Activated naive CD4-positive, alpha-beta T cell treated with anti-CD3 and anti-CD28 coated beads for 36 hours (primary cell): ENCODE results near the gene SLC4A8. TPM values are rescaled to one million over a fixed set of nuclear protein-coding genes. Genes with fewer than 3 reads are reported as not detected.
"Not testable (repeated sequence)": the region's sequence is repeated elsewhere in the genome, so short reads cannot be mapped to it uniquely, and the experiment has no call there.

ENCODE experiments used
- CTCF ChIA-PET: fragments of 350-600 bp; sonication (Branson Sonifier 250); formaldehyde crosslinking; loops from one replicate; lab custom pipeline; 2021; ENCODE audit warnings: antibody characterized with exemption; lab: Charles Lee
- DNase-seq: peaks from one replicate; pipeline ENCODE4 v3.0.0-alpha.2; 2020
- H3K27ac Mint-ChIP-seq: one replicate; pipeline ENCODE4 v1.8.0; 2021; ENCODE audit warnings: mild to moderate bottlenecking, mixed read lengths
- H3K27me3 Mint-ChIP-seq: one replicate; pipeline ENCODE4 v1.8.0; 2021; ENCODE audit warnings: low read depth, mixed read lengths
- H3K36me3 Mint-ChIP-seq: one replicate; pipeline ENCODE4 v1.8.0; 2021; ENCODE audit warnings: low read depth, mixed read lengths
- H3K4me1 Mint-ChIP-seq: one replicate; pipeline ENCODE4 v1.8.0; 2021; ENCODE audit warnings: low read depth, mixed read lengths
- H3K4me3 Mint-ChIP-seq: one replicate; pipeline ENCODE4 v1.8.0; 2021; ENCODE audit warnings: mild to moderate bottlenecking, moderate library complexity, mixed read lengths
- H3K9me3 Mint-ChIP-seq: one replicate; pipeline ENCODE4 v1.8.0; 2021; ENCODE audit warnings: mixed read lengths
- intact Hi-C: fragments of 100-400 bp; cut with micrococcal nuclease; formaldehyde crosslinking; loops from one replicate; pipeline ENCODE4 v1.15.1; 2023
- total RNA-seq, 2 experiments: library from RNA; stranded (reverse); gene quantifications; one replicate each; pipeline ENCODE4 v1.2.3, GENCODE V29; 2021

Gene SLC4A8
- total RNA-seq, 2 experiments from 2014 or later = 0.89 to 1.8 TPM

DNA sequence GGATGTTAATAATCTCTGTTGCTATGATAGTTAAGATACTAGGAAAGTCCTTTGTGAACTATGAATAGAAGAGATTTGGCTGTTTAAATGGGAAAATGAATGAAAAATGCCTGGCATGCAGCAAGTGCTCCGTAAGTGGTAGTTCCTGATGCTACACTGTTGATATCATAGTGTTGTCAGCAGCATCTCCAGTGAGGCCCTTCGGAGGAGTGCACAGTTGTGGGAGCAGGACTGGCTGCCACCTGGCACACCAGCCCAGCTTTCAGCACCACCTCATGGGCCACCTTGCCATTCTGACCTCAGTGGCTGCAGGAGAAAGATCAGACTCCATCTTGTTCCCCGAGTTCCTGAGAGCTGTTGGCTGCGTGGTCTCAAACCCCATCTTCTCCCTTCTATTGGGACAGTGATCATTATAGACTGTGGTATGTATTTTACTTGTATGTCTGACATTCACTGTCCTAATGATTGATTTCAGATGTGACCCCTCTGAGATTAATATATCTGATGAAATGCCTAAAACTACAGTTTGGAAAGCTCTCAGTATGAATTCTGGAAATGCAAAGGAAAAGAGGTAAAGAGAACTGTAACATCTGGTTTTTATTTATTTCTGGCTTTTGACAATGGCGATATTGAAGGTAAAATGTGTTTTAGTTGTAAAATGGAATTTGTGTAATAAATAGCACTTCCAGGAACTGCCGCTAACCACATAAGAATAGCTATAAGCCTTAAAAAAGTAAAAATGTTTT, 80.9 kb downstream of the SLC4A8 start:
- Mint-ChIP-seq H3K36me3 (no peaks in the 10 kb centered on the region), H3K9me3 (no peaks in the 10 kb centered on the region), H3K4me3 (no peak overlapping the region), H3K27me3 (no peaks in the 10 kb centered on the region), H3K27ac (no peak overlapping the region), H3K4me1 (no peaks in the 10 kb centered on the region)
- CTCF ChIA-PET = no interaction called here
- intact Hi-C loops = no loop called here
- DNase-seq = no peak

DNA sequence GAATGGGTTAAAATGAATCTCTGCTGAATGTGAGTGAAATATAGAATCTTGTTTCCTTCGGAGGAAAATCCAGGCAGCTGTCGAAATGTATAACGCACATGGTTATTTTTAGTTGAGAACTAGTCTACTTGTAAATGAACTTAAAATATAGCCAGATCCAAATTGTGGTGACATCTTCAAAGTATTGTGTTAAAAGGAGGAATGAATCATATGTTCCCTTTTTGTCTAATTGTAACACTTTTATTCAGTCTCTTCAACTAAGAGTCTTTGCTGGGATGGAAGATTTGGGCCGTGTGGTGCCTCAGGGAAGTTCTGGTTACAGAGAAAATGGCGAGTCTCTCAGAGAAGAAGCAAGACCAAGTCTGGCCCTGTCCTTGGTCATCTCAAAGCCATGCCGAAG, 82.5 kb downstream of the SLC4A8 start:
- H3K36me3 Mint-ChIP-seq = no peaks in the 10 kb centered on the region

DNA sequence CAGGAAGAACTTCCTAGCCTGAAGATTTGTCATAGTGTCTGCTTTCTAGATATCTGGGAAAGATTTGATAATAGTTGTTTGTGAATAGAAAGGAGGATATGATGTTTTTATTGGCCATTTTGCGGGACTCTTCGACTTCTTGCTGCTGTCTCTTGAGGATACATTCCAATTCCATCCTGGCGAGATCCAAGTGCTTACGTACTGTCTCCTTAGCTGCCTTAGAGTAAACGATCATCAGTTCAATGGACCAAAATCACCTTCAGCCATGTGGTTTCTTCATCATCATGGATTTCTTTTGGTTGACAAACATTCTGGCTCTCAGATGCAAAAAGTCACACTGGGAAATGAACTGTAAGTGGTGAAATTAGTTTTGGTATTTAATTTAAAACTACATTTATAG, 83.7 kb downstream of the SLC4A8 start:
- intact Hi-C loops = no loop called here
- CTCF ChIA-PET = no interaction called here
- Mint-ChIP-seq H3K9me3 (no peaks in the 10 kb centered on the region), H3K4me1 (no peaks in the 10 kb centered on the region), H3K27me3 (no peaks in the 10 kb centered on the region), H3K27ac (no peak overlapping the region), H3K36me3 (no peaks in the 10 kb centered on the region), H3K4me3 (no peak overlapping the region)
- DNase-seq = no peak

More for the DNA sequence above, 82.5 kb downstream of the SLC4A8 start:
- no peak overlapping the region for H3K4me3 Mint-ChIP-seq
- no peaks in the 10 kb centered on the region for H3K9me3 Mint-ChIP-seq
- H3K27me3 Mint-ChIP-seq = no peaks in the 10 kb centered on the region
- H3K27ac Mint-ChIP-seq = no peak overlapping the region
- intact Hi-C loops = no loop called here
- CTCF ChIA-PET = interaction anchor here (0.6 kb wide), 1 partner anchor 187 kb away, joined by 3 read pairs; no protein-coding TSS in a partner anchor
- H3K4me1 Mint-ChIP-seq = no peaks in the 10 kb centered on the region
- DNase-seq = no peak

DNA sequence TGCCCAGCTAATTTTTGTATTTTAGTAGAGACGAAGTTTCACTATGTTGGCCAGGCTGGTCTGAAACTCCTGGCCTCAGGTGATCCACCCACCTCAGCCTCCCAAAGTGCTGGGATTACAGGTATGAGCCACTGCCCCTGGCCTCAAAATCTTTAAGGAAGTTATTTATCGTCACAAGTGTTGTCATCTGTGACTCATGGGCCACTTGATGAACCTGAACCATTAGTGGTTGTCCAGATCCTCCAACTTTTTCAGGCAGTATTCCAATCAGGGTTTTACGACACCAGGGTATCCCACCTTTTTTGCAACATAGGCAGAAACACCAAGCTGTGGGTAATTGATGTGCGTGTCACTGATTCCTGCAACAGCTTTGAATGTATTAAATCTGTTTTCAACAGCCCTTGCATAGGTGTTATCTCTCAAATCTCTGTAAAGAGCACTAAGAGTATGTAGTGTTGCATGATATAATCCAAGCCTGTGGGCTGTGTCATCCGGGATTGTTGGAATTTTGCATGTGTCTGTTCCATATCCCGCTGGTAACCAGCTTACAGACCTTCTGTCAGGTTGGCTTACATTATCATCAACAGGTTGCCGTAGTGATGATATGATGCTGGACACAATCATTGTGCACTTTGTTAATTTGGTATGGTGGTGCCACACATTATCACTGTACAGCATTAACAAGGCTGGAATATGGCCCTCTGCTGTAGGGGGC, 87.1 kb downstream of the SLC4A8 start:
- Mint-ChIP-seq H3K4me1 (no peaks in the 10 kb centered on the region), H3K4me3 (no peak overlapping the region), H3K9me3 (no peaks in the 10 kb centered on the region), H3K36me3 (no peaks in the 10 kb centered on the region), H3K27ac (no peak overlapping the region), H3K27me3 (no peaks in the 10 kb centered on the region)
- intact Hi-C loops = no loop called here
- DNase-seq = no peak
- CTCF ChIA-PET = interaction anchor here (1.0 kb wide), 1 partner anchor 30 kb away, joined by 4 read pairs; no protein-coding TSS in a partner anchor

GRCh38 chr12:51512438-51512837, 87.8 kb downstream of the SLC4A8 start:
- intact Hi-C loops = no loop called here
- Mint-ChIP-seq H3K9me3 (no peaks in the 10 kb centered on the region), H3K4me1 (no peaks in the 10 kb centered on the region), H3K27me3 (no peaks in the 10 kb centered on the region), H3K27ac (no peak overlapping the region), H3K4me3 (no peak overlapping the region), H3K36me3 (no peaks in the 10 kb centered on the region)
- DNase-seq = no peak
- CTCF ChIA-PET = no interaction called here

- DNase-seq, CTCF ChIA-PET, intact Hi-C loops, H3K27ac Mint-ChIP-seq, H3K9me3 Mint-ChIP-seq, H3K4me1 Mint-ChIP-seq, H3K4me3 Mint-ChIP-seq, H3K36me3 Mint-ChIP-seq, H3K27me3 Mint-ChIP-seq: not testable (repeated sequence)
Observed at GRCh38 chr12:51515037-51515436, 90.4 kb downstream of the SLC4A8 start.

- intact Hi-C loops = no loop called here
- H3K27me3 Mint-ChIP-seq = no peaks in the 10 kb centered on the region
- no peaks in the 10 kb centered on the region for H3K4me1 Mint-ChIP-seq
- DNase-seq = no peak
- H3K27ac Mint-ChIP-seq = no peak overlapping the region
- H3K4me3 Mint-ChIP-seq = no peak overlapping the region
- CTCF ChIA-PET = no interaction called here
- H3K9me3 Mint-ChIP-seq = no peaks in the 10 kb centered on the region
- H3K36me3 Mint-ChIP-seq = no peaks in the 10 kb centered on the region
Observed at GRCh38 chr12:51517316-51517715, 92.7 kb downstream of the SLC4A8 start.

DNA sequence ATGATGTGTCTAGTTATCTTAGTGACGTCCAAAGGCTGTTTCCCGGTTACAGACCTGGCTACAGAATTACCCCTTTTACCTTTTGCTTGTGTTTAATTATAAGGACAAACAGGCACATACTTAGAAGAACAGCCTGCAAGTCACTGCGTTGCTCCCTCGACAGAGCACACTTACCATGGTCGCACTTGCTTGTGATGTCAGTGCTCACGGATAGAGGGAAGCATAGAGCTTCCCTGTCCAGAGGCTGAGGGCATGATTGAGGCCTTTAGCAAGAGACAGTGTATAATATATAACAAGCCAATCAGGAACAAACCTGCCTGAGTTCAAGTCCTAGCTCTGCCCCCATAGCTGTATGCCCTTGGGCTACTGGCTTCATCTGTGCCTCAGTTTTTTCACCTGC, 93.2 kb downstream of the SLC4A8 start:
- intact Hi-C loops = no loop called here
- Mint-ChIP-seq H3K27ac (no peak overlapping the region), H3K36me3 (no peaks in the 10 kb centered on the region), H3K4me3 (no peak overlapping the region), H3K9me3 (no peaks in the 10 kb centered on the region), H3K4me1 (no peaks in the 10 kb centered on the region), H3K27me3 (no peaks in the 10 kb centered on the region)
- DNase-seq = no peak
- CTCF ChIA-PET = no interaction called here

DNA sequence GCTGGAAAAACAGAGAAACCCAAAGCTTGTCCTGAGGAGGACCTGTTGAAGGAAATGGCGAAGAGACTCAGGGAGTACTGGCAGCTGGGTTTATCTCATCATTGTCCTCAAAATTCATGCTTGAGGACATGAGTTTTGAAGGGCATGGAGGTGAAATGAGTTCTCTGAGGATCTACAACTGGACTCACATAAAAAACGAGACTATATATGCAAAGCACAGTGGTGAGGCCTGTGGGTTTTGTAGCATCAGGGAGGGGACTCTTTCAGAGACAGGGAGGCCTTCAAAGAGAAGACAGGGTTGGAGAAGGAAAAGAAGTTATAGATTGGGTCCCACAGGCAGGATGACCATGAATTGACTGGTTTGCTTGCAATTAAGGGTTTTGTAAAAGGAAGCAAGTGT, 95.1 kb downstream of the SLC4A8 start:
- Mint-ChIP-seq H3K27ac (no peak overlapping the region), H3K4me3 (no peak overlapping the region), H3K4me1 (no peaks in the 10 kb centered on the region), H3K9me3 (no peaks in the 10 kb centered on the region), H3K36me3 (no peaks in the 10 kb centered on the region), H3K27me3 (no peaks in the 10 kb centered on the region)
- no peak for DNase-seq
- CTCF ChIA-PET = interaction anchor here (0.9 to 1.3 kb wide), 3 partner anchors 11 to 304 kb away, joined by 3 to 5 read pairs (median 3); no protein-coding TSS in a partner anchor
- intact Hi-C loops = no loop called here

GRCh38 chr12:51520576-51521325, 96.1 kb downstream of the SLC4A8 start:
- intact Hi-C loops = no loop called here
- no peaks in the 10 kb centered on the region for H3K36me3 Mint-ChIP-seq
- no peaks in the 10 kb centered on the region for H3K27me3 Mint-ChIP-seq
- H3K27ac Mint-ChIP-seq = no peak overlapping the region
- CTCF ChIA-PET = interaction anchor here (0.9 to 1.5 kb wide), 4 partner anchors 10 to 303 kb away, joined by 3 to 6 read pairs (median 4); no protein-coding TSS in a partner anchor
- H3K4me1 Mint-ChIP-seq = no peaks in the 10 kb centered on the region
- H3K4me3 Mint-ChIP-seq = no peak overlapping the region
- DNase-seq = no peak
- H3K9me3 Mint-ChIP-seq = no peaks in the 10 kb centered on the region

- Mint-ChIP-seq H3K27me3 (no peaks in the 10 kb centered on the region), H3K36me3 (no peaks in the 10 kb centered on the region)
- intact Hi-C loops = no loop called here
Observed at GRCh38 chr12:51521554-51522276, 97.1 kb downstream of the SLC4A8 start.

GRCh38 chr12:51522696-51523095, 98.1 kb downstream of the SLC4A8 start:
- CTCF ChIA-PET = interaction anchor here (1.5 to 3.3 kb wide), 3 partner anchors 9 to 102 kb away, joined by 6 to 16 read pairs (median 12); no protein-coding TSS in a partner anchor
- H3K9me3 Mint-ChIP-seq = no peaks in the 10 kb centered on the region
- H3K27me3 Mint-ChIP-seq = no peaks in the 10 kb centered on the region
- no peaks in the 10 kb centered on the region for H3K4me1 Mint-ChIP-seq
- no peak overlapping the region for H3K27ac Mint-ChIP-seq
- no peak for DNase-seq
- H3K36me3 Mint-ChIP-seq = no peaks in the 10 kb centered on the region
- no peak overlapping the region for H3K4me3 Mint-ChIP-seq
- intact Hi-C loops = no loop called here

More at GRCh38 chr12:51521554-51522276, 97.1 kb downstream of the SLC4A8 start:
- Mint-ChIP-seq H3K4me1 (no peaks in the 10 kb centered on the region), H3K27ac (no peak overlapping the region), H3K9me3 (no peaks in the 10 kb centered on the region), H3K4me3 (no peak overlapping the region)
- CTCF ChIA-PET = interaction anchor here (1.3 to 3.3 kb wide), 4 partner anchors 10 to 101 kb away, joined by 3 to 16 read pairs (median 9); no protein-coding TSS in a partner anchor
- DNase-seq = no peak
